Mononuclear cell (primary cell): ENCODE data around the gene GFI1. TPM values are rescaled to one million over a fixed set of nuclear protein-coding genes. Genes with fewer than 3 reads are reported as not detected.

Experiments used
- H3K27me3 ChIP-seq: 2 replicates; pipeline ENCODE4 v1.6.0; 2011; ENCODE audit warnings: low read length, control low read depth; ENCODE audit not compliant: insufficient read depth
- H3K4me1 ChIP-seq: 2 replicates; pipeline ENCODE4 v1.5.1; 2011; ENCODE audit warnings: mild to moderate bottlenecking, low read length, control low read depth; ENCODE audit not compliant: insufficient read depth
- H3K4me3 ChIP-seq: 2 replicates; pipeline ENCODE4 v1.5.1; 2011; ENCODE audit warnings: mild to moderate bottlenecking, low read length, moderate library complexity
- H3K9me3 ChIP-seq: 2 replicates; pipeline ENCODE4 v1.5.1; 2011; ENCODE audit warnings: low read depth, mild to moderate bottlenecking, control low read depth, low read length
- total RNA-seq: library from RNA; depleted of rRNA; stranded (reverse); fragments of >200 nt; gene quantifications from one replicate; pipeline ENCODE4 v1.2.3, GENCODE V29; 2012

The GFI1 gene
- total RNA-seq, 1 donor, result 7.1 TPM

DNA sequence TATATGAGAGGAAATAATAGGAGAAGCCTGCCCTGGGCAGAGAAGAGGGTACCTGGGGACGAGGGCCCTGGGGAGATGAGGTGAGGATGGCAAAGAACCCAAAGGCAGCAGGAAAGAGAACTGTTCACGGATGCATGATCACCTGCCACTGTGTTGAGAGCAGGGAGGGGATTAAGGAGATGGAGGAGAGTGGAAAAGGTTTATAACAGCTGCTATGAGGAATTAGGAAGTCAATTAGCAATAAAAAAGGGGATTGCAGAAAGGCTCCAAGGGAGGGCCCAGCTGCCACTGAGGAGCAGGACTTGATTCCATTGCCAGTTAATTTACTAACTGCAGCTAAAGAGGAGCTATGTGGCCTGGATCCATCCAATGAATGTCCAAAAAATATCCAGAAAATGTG is 61.1 kb downstream of the GFI1 start:
- H3K27me3 ChIP-seq, result no peaks in the 10 kb centered on the region
- H3K9me3 ChIP-seq, result no peaks in the 10 kb centered on the region
- H3K4me1 ChIP-seq, result no peaks in the 10 kb centered on the region
- no peak overlapping the region for H3K4me3 ChIP-seq

Other genes with a start within 250 kb of the GFI1 start
- gene GLMN, start 187.9 kb downstream of the GFI1 start, total RNA-seq, result 11.8 TPM
- gene RPAP2, start 187.9 kb downstream of the GFI1 start, total RNA-seq, result 19.2 TPM